RKO (cell line): ENCODE results near the gene OR2W3.
"Not testable (repeated sequence)": the region's sequence is repeated elsewhere in the genome, so short reads cannot be mapped to it uniquely, and the experiment has no call there.

Source experiments
- DNase-seq: peaks from one replicate; pipeline ENCODE4 v3.0.0-alpha.2; 2016; ENCODE audit warnings: low spot score

The OR2W3 gene

DNA sequence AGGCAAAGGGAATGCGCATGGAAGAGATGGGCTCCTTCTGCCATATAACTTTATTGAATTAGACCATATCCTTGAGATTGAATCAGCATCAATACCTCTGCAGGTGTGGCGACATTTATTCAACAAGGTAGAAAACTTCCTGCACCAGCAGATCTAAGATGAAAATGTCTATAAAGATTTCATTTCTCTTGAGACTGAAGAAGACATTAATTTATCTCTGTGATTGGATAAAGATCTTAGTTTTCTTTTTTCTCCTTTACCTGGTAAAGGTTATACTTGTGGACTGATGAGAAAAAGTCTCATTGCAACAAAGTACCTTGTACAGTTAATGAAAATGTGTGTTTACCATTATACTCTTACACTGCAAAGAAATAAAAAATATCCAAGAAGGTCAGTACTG, 24.6 kb downstream of the OR2W3 start, which contains the start of gene OR2T8:
Gene OR2T8 (plus strand): TSS at position 301 of the 400 bp plus-strand sequence. CDS start 766 bp downstream, outside the sequence.
- DNase-seq = no peak

- no peak for DNase-seq
Observed at GRCh38 chr1:247923941-247924340, 28.6 kb downstream of the OR2W3 start.

- DNase-seq = no peak
Observed at GRCh38 chr1:247924868-247925267, 29.5 kb downstream of the OR2W3 start, which contains the start of gene OR2AJ1. OR2AJ1 (plus strand) TSS chr1:247924889; CDS start chr1:247933769, 8,880 bp downstream.

GRCh38 chr1:247933989-247934388, 38.6 kb downstream of the OR2W3 start:
- no peak for DNase-seq

- no peak for DNase-seq
Observed at GRCh38 chr1:247935781-247936180, 40.4 kb downstream of the OR2W3 start.

DNA sequence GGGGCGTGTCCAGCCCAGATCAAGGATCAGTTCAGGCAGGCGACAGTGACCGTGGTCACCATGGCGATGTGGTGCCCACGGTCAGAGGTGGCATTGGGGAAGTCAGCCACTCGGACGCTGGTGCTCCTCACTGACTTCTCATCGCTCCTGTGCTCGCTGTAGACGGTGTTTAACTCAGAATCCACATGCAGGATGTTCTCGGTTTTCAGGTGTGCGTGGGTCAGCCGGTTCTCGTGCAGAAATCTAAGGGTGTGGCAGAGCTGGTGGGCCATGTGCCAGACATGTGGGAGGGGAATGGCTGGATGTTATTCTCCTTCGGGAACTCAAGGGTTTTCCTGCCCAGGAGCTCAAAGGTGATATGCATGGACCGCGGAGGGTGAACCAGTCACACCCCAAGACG, 41.0 kb downstream of the OR2W3 start:
- DNase-seq = no peak

DNA sequence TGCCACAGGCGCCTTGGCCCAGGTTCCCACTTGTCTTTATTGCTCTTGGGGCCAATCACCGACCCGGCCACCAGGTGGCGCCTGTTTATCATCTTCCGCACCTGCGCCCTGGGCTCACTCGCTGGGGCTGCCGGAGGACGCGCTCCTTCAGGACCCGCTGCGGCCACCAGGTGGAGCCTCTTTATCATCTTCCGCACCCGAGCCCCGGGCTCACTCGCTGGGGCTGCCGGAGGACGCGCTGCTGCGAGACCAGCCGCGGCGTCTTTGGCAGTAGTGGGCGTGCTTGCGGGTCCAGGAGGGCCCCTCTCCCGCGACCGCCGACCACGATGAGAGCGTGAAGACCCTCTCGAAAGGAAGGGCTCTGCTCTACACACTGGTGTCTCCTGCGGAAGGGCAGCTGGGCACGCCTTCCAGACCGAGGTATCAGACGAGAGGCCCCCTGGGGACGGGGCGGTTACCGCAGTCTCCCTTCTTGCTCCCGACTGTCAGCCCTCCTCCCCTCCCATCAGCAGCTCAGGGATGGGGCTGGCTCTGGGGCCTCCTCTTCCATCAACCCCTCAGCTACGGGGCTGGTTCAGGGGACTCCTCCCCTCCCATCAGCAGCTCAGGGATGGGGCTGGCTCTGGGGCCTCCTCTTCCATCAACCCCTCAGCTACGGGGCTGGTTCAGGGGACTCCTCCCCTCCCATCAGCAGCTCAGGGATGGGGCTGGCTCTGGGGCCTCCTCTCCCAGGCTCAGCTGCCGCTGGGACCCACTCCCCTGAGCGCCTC, 41.8 kb downstream of the OR2W3 start:
- DNase-seq = not testable (repeated sequence)

DNA sequence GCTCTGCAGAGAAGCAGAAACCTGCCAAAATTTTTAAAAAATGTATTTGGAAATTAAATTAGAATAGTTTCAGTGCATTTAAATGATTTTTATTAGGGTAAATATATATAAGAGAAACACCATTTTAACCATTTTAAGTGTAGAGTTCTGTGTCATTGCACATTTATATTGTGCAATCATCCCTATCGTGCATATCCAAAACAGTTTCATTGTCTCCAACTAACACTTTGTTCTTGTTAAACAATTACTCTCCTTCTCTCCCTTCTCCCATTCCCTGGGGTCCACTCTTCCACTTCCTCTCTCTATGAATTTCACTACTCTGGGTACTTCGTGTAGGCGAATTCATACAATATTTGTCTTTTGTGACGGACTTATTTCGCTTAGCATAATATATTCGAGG, 47.2 kb downstream of the OR2W3 start:
- no peak for DNase-seq
